ENCODE results near the gene NRIP2.
"Not testable (repeated sequence)": the region's sequence is repeated elsewhere in the genome, so short reads cannot be mapped to it uniquely, and the experiment has no call there.

Gene NRIP2

GRCh38 chr12:2834581-2835491 lies at the start of gene NRIP2:
NRIP2 (minus strand) TSS chr12:2835035; CDS start chr12:2834983, 52 bp downstream.
- no peak for DNase-seq (ENCODE audit: low read depth)

- DNase-seq (ENCODE audit: low read depth) = no peak
Measured at GRCh38 chr12:2879853-2880252, 45.0 kb upstream of the NRIP2 start.

- DNase-seq (ENCODE audit: low read depth) = no peak
Measured at GRCh38 chr12:2877953-2878732, 43.3 kb upstream of the NRIP2 start.

GRCh38 chr12:2877047-2877952 lies 42.5 kb upstream of the NRIP2 start, which contains the start of the genes FOXM1 and RHNO1:
FOXM1 (minus strand) TSS chr12:2877174; CDS start chr12:2874478, 2,696 bp downstream.
RHNO1 (plus strand) TSS chr12:2877223; CDS start chr12:2885367, 8,144 bp downstream.
- no peak for DNase-seq (ENCODE audit: low read depth)

GRCh38 chr12:2876431-2877046 lies 41.7 kb upstream of the NRIP2 start:
- DNase-seq (ENCODE audit: low read depth) = no peak

- DNase-seq (ENCODE audit: low read depth) = not testable (repeated sequence)
Measured at GRCh38 chr12:2868986-2869632, 34.3 kb upstream of the NRIP2 start.

- no peak for DNase-seq (ENCODE audit: low read depth)
Measured at GRCh38 chr12:2864198-2864597, 29.4 kb upstream of the NRIP2 start.

- not testable (repeated sequence) for DNase-seq (ENCODE audit: low read depth)
Measured at GRCh38 chr12:2863402-2863801, 28.6 kb upstream of the NRIP2 start.

GRCh38 chr12:2862876-2863275 lies 28.0 kb upstream of the NRIP2 start:
- DNase-seq (ENCODE audit: low read depth) = no peak

GRCh38 chr12:2860170-2860569 lies 25.3 kb upstream of the NRIP2 start:
- DNase-seq (ENCODE audit: low read depth) = no peak

GRCh38 chr12:2858944-2859421 lies 24.1 kb upstream of the NRIP2 start:
- no peak for DNase-seq (ENCODE audit: low read depth)

GRCh38 chr12:2858334-2858733 lies 23.5 kb upstream of the NRIP2 start:
- DNase-seq (ENCODE audit: low read depth) = no peak

- DNase-seq (ENCODE audit: low read depth) = no peak
Measured at GRCh38 chr12:2857576-2857975, 22.7 kb upstream of the NRIP2 start.

GRCh38 chr12:2857021-2857431 lies 22.2 kb upstream of the NRIP2 start, which contains the start of gene TEX52:
TEX52 (minus strand) TSS chr12:2857039; CDS start chr12:2857026, 13 bp downstream.
- no peak for DNase-seq (ENCODE audit: low read depth)

- DNase-seq (ENCODE audit: low read depth) = no peak
Measured at GRCh38 chr12:2856051-2856450, 21.2 kb upstream of the NRIP2 start.

- DNase-seq (ENCODE audit: low read depth) = no peak
Measured at GRCh38 chr12:2855546-2855945, 20.7 kb upstream of the NRIP2 start.

- DNase-seq (ENCODE audit: low read depth) = no peak
Measured at GRCh38 chr12:2854669-2855453, 20.0 kb upstream of the NRIP2 start.

- DNase-seq (ENCODE audit: low read depth) = peak; percentile 27
Measured at GRCh38 chr12:2853626-2854025, 18.8 kb upstream of the NRIP2 start.

- no peak for DNase-seq (ENCODE audit: low read depth)
Measured at GRCh38 chr12:2851931-2852330, 17.1 kb upstream of the NRIP2 start.

GRCh38 chr12:2845280-2845679 lies 10.4 kb upstream of the NRIP2 start:
- DNase-seq (ENCODE audit: low read depth) = no peak
